Karpas-422 (cell line): Measurements from ENCODE around the gene SDR39U1. TPM values are rescaled to one million over a fixed set of nuclear protein-coding genes. Genes with fewer than 3 reads are reported as not detected.

Experiments
- DNase-seq: peaks from one replicate; pipeline ENCODE4 v3.0.0-alpha.2; 2015
- H2AFZ ChIP-seq: fragments of 200-600 bp; sonication (generic); 2 replicates; pipeline ENCODE4 v1.6.1; 2014; ENCODE audit warnings: antibody characterized with exemption, low read length, mixed read lengths
- H3K27ac ChIP-seq: fragments of 200-600 bp; sonication (generic); 2 replicates; pipeline ENCODE4 v1.5.1; 2014; ENCODE audit warnings: mild to moderate bottlenecking, low read length, moderate library complexity
- H3K27me3 ChIP-seq: fragments of 200-600 bp; sonication (generic); 2 replicates; pipeline ENCODE4 v1.6.1; 2014; ENCODE audit warnings: low read length, mixed read lengths
- H3K36me3 ChIP-seq: fragments of 200-600 bp; sonication (generic); 2 replicates; pipeline ENCODE4 v1.6.1; 2014; ENCODE audit warnings: low read length, mixed read lengths; ENCODE audit not compliant: insufficient read depth
- H3K4me1 ChIP-seq: fragments of 200-600 bp; sonication (generic); 2 replicates; pipeline ENCODE4 v1.6.1; 2014; ENCODE audit warnings: mild to moderate bottlenecking, low read length, mixed read lengths
- H3K4me2 ChIP-seq: fragments of 200-600 bp; sonication (generic); 2 replicates; pipeline ENCODE4 v1.6.1; 2014; ENCODE audit warnings: low read length, low read depth, mild to moderate bottlenecking; ENCODE audit not compliant: poor library complexity, severe bottlenecking
- H3K4me3 ChIP-seq: fragments of 200-600 bp; sonication (generic); 2 replicates; pipeline ENCODE4 v1.5.1; 2014; ENCODE audit warnings: mild to moderate bottlenecking, antibody characterized with exemption, low read length, mixed read lengths
- H3K79me2 ChIP-seq: fragments of 200-600 bp; sonication (generic); 2 replicates; pipeline ENCODE4 v1.6.1; 2014; ENCODE audit warnings: mild to moderate bottlenecking, low read length, mixed read lengths
- H3K9ac ChIP-seq: fragments of 200-600 bp; sonication (generic); 2 replicates; pipeline ENCODE4 v1.6.0; 2014; ENCODE audit warnings: low read length
- H3K9me2 ChIP-seq: fragments of 200-600 bp; sonication (generic), shearing (Covaris generic); replicated peaks from 2 replicates; pipeline ENCODE4 v1.6.0; 2014; ENCODE audit warnings: mild to moderate bottlenecking, low read length, moderate library complexity; ENCODE audit not compliant: insufficient read depth
- H3K9me3 ChIP-seq: fragments of 300-700, 200-600 bp; sonication (generic); 2 replicates; pipeline ENCODE4 v1.6.1; 2014; ENCODE audit warnings: low read length, mixed read lengths
- H4K20me1 ChIP-seq: fragments of 200-600 bp; sonication (generic); 2 replicates; pipeline ENCODE4 v1.6.1; 2014; ENCODE audit warnings: mild to moderate bottlenecking, antibody characterized with exemption, low read length, low read depth; ENCODE audit not compliant: insufficient read depth
- total RNA-seq: library from RNA; depleted of rRNA; stranded (reverse); fragments of >200 nt; shearing (Covaris generic); gene quantifications from 2 replicates; pipeline ENCODE4 v1.2.3, GENCODE V29; 2014; ENCODE audit warnings: low replicate concordance

The SDR39U1 gene
- total RNA-seq, 1 experiment from 2014 or later, result 53.3 TPM

DNA sequence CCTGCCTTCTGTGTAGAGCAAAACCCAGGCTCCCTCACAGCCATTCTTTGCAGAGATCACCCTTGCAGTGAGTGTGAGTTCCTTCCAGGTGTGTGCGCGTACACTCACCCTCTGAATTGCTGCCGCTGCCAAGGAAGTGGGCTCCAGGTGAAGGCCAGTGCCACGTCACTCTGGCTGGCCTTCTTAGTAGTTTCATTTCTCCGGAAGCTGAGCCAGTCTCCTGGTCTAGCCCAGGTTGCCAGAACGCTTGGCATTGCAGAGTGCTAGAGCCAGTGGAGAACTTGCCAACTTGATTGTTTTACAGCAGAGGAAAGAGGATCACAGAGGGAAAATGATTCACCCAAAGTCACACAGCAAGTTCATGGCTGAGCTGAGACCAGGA, 24.1 kb downstream of the SDR39U1 start:
- Histone ChIP-seq H3K4me3 (no peak overlapping the region), H3K27me3 (no peaks in the 10 kb centered on the region), H3K4me2 (no peak overlapping the region), H3K79me2 (no peaks in the 10 kb centered on the region), H3K36me3 (no peaks in the 10 kb centered on the region), H2AFZ (no peak overlapping the region), H3K9me2 (no peaks in the 10 kb centered on the region), H3K9me3 (no peaks in the 10 kb centered on the region), H3K4me1 (no peaks in the 10 kb centered on the region), H4K20me1 (no peaks in the 10 kb centered on the region), H3K9ac (no peak overlapping the region), H3K27ac (no peak overlapping the region)
- no peak for DNase-seq

DNA sequence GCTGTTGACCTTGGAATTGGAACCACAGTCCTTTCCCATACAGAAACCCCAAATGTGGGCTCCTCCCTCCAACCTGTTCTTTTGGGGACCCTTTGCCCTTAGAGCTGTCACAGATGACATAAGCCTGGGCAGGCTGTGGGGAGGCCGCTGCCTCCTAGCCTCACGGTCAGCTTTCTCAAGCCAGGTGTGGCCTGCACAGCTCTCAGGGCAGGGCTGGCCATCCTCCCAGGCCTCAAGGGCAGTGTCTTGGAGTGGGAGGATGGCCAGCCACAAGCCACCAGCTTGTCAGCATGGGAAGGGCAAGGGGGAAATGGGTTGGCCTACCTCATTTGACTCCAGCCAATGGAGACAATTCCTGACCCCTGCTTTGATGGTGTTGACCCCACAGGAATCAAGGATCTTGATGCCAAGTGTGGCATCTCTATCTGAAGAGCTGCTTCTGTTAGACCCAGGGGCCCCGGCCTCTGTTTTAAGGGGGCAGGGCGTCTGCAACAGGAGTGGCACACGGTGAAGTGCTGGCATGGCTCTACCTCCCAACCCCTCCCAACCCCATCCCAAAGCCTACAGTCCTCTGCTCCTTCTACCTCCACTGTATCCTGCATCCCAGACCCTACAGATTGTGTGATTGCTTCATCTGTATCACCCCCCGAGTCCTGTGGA, 24.6 kb downstream of the SDR39U1 start:
- Histone ChIP-seq H3K4me1 (no peaks in the 10 kb centered on the region), H3K27ac (no peak overlapping the region), H3K9ac (no peak overlapping the region), H3K4me2 (no peak overlapping the region), H3K9me3 (no peaks in the 10 kb centered on the region), H3K9me2 (no peaks in the 10 kb centered on the region), H4K20me1 (no peaks in the 10 kb centered on the region), H3K36me3 (no peaks in the 10 kb centered on the region), H3K27me3 (no peaks in the 10 kb centered on the region), H3K79me2 (no peaks in the 10 kb centered on the region), H3K4me3 (no peak overlapping the region), H2AFZ (no peak overlapping the region)
- no peak for DNase-seq

DNA sequence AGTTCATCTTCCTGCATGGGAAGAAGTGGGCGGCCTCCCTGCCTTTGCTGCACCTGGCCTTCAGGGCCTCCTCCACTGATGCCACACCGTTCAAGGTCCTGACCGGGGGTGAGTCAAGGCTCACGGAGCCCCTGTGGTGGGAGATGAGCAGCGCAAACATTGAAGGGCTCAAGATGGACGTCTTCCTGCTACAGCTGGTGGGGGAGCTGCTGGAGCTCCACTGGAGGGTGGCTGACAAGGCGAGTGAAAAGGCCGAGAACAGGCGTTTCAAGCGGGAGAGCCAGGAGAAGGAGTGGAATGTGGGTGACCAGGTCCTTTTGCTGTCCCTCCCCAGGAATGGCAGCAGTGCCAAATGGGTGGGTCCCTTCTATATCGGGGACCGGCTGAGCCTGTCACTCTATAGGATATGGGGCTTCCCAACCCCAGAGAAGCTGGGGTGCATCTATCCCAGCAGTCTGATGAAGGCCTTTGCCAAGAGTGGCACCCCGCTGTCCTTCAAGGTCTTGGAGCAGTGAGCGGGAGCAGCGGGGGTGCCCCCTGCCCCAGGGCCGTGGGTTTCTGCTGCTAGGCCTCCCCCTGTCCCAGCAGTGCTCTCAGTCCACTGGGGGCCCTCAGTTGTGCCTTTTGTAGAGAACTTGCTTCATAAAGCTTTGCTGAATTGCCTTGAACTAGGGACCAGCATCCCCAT, 25.5 kb downstream of the SDR39U1 start:
- H3K9ac ChIP-seq, result no peak overlapping the region
- H3K27me3 ChIP-seq, result no peaks in the 10 kb centered on the region
- no peaks in the 10 kb centered on the region for H3K79me2 ChIP-seq
- no peaks in the 10 kb centered on the region for H4K20me1 ChIP-seq
- H3K9me2 ChIP-seq, result no peaks in the 10 kb centered on the region
- no peak overlapping the region for H2AFZ ChIP-seq
- no peak overlapping the region for H3K4me2 ChIP-seq
- no peaks in the 10 kb centered on the region for H3K9me3 ChIP-seq
- no peaks in the 10 kb centered on the region for H3K36me3 ChIP-seq
- H3K4me1 ChIP-seq, result no peaks in the 10 kb centered on the region
- H3K27ac ChIP-seq, result no peak overlapping the region
- no peak for DNase-seq
- H3K4me3 ChIP-seq, result no peak overlapping the region

DNA sequence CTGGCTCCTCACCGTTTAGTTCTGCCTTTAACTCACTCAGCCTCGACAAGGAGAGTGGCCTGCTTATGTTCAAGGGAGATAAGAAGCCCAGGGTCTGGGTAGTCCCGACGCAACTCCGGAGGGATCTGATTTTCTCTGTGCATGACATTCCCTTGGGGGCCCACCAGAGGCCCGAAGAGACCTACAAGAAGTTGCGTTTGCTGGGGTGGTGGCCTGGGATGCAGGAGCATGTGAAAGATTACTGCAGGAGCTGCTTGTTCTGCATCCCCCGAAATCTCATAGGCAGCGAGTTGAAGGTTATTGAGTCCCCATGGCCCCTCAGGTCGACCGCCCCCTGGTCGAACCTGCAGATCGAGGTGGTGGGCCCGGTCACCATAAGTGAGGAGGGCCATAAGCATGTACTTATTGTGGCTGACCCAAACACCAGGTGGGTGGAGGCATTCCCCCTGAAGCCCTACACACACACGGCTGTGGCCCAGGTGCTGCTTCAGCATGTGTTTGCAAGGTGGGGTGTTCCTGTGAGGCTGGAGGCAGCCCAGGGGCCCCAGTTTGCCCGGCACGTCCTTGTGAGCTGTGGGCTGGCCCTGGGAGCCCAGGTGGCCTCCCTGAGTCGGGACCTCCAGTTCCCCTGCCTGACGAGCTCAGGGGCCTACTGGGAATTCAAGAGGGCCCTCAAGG, 26.2 kb downstream of the SDR39U1 start:
- Histone ChIP-seq H2AFZ (no peak overlapping the region), H3K36me3 (no peaks in the 10 kb centered on the region), H4K20me1 (no peaks in the 10 kb centered on the region), H3K27me3 (no peaks in the 10 kb centered on the region), H3K9me2 (no peaks in the 10 kb centered on the region), H3K4me2 (no peak overlapping the region), H3K79me2 (no peaks in the 10 kb centered on the region), H3K9me3 (no peaks in the 10 kb centered on the region), H3K9ac (no peak overlapping the region), H3K4me1 (no peaks in the 10 kb centered on the region), H3K27ac (no peak overlapping the region), H3K4me3 (no peak overlapping the region)
- DNase-seq, result no peak

DNA sequence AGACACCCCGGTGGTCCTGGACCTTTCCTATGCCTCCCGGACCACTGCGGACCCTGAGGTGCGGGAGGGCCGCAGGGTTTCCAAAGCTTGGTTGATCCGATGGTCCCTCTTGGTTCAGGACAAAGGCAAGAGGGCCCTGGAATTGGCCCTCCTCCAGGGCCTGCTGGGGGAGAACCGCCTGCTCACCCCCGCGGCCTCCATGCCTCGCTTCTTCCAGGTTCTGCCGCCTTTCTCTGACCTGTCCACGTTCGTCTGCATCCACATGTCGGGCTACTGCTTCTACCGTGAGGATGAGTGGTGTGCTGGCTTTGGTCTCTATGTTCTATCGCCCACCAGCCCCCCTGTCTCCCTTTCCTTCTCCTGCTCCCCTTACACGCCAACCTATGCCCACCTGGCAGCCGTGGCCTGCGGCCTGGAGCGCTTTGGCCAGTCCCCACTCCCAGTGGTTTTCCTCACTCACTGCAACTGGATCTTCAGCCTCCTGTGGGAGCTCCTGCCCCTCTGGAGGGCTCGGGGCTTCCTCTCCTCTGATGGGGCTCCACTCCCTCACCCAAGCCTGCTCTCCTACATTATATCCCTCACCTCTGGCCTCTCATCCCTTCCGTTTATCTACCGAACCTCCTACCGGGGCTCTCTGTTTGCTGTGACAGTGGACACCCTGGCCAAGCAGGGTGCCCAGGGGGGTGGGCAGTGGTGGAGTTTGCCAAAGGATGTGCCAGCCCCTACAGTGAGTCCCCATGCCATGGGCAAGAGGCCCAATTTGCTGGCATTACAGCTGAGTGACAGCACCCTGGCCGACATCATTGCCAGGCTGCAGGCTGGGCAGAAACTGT, 26.9 kb downstream of the SDR39U1 start:
- Histone ChIP-seq H3K4me3 (no peak overlapping the region), H3K9me3 (no peaks in the 10 kb centered on the region), H3K4me1 (no peaks in the 10 kb centered on the region), H3K9ac (no peak overlapping the region), H3K27ac (no peak overlapping the region), H3K4me2 (no peak overlapping the region), H3K36me3 (no peaks in the 10 kb centered on the region), H3K27me3 (no peaks in the 10 kb centered on the region), H2AFZ (no peak overlapping the region), H4K20me1 (no peaks in the 10 kb centered on the region), H3K79me2 (no peaks in the 10 kb centered on the region), H3K9me2 (no peaks in the 10 kb centered on the region)
- no peak for DNase-seq

DNA sequence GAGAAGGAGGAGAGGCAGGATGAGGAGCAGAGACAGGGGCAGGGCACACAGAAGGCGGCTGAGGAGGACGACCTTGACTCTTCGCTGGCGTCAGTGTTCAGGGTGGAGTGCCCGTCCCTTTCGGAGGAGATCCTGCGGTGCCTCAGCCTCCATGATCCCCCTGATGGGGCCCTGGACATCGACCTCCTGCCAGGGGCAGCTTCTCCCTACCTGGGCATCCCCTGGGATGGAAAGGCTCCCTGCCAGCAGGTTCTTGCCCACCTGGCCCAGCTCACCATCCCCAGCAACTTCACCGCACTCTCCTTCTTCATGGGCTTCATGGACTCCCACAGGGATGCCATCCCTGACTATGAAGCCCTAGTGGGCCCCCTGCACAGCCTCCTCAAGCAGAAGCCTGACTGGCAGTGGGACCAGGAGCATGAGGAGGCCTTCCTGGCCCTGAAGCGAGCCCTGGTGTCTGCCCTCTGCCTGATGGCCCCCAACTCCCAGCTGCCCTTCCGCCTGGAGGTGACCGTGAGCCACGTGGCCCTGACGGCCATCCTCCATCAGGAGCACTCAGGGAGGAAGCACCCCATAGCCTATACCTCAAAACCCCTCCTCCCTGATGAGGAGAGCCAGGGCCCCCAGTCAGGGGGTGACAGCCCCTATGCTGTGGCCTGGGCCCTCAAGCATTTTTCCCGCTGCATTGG, 27.7 kb downstream of the SDR39U1 start:
- Histone ChIP-seq H4K20me1 (no peaks in the 10 kb centered on the region), H3K27ac (no peak overlapping the region), H3K9me2 (no peaks in the 10 kb centered on the region), H3K4me3 (no peak overlapping the region), H3K4me2 (no peak overlapping the region), H3K36me3 (no peaks in the 10 kb centered on the region), H3K4me1 (no peaks in the 10 kb centered on the region), H3K79me2 (no peaks in the 10 kb centered on the region), H3K9ac (no peak overlapping the region), H3K9me3 (no peaks in the 10 kb centered on the region), H2AFZ (no peak overlapping the region), H3K27me3 (no peaks in the 10 kb centered on the region)
- DNase-seq, result no peak

DNA sequence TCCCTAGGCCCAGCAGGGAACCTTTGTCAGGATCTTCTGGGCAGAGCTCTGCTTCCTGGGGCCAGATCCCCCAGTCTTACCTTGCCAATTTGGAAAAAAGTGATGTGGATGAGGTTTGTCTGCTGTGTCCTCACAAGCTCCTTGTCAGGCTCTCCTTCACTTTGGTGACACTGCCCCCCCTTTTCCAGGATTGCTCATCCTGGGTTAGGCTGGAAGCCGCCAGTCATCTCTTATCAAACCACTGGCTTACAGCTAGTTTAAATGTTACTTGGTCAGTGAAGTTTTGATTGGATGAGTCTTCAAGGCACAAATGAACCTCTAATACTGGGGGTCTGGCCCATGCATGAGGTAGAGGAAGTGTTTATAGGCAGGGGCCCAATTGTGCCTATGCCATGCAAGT, 28.5 kb downstream of the SDR39U1 start:
- Histone ChIP-seq H4K20me1 (no peaks in the 10 kb centered on the region), H3K27me3 (no peaks in the 10 kb centered on the region), H2AFZ (no peak overlapping the region), H3K4me3 (no peak overlapping the region), H3K36me3 (no peaks in the 10 kb centered on the region), H3K79me2 (no peaks in the 10 kb centered on the region), H3K27ac (no peak overlapping the region), H3K4me1 (no peaks in the 10 kb centered on the region), H3K9ac (no peak overlapping the region), H3K9me3 (no peaks in the 10 kb centered on the region), H3K9me2 (no peaks in the 10 kb centered on the region), H3K4me2 (no peak overlapping the region)
- no peak for DNase-seq
